ENCODE data around the gene LRP5. TPM values are rescaled to one million over a fixed set of nuclear protein-coding genes. Genes with fewer than 3 reads are reported as not detected.

The LRP5 gene
- total and polyA plus RNA-seq, 9 of the 15 experiments (the other 6 are each of a cell fraction or from before 2014, with no cell fraction given): 0.48 to 44.2 (median 13.5) TPM

DNA sequence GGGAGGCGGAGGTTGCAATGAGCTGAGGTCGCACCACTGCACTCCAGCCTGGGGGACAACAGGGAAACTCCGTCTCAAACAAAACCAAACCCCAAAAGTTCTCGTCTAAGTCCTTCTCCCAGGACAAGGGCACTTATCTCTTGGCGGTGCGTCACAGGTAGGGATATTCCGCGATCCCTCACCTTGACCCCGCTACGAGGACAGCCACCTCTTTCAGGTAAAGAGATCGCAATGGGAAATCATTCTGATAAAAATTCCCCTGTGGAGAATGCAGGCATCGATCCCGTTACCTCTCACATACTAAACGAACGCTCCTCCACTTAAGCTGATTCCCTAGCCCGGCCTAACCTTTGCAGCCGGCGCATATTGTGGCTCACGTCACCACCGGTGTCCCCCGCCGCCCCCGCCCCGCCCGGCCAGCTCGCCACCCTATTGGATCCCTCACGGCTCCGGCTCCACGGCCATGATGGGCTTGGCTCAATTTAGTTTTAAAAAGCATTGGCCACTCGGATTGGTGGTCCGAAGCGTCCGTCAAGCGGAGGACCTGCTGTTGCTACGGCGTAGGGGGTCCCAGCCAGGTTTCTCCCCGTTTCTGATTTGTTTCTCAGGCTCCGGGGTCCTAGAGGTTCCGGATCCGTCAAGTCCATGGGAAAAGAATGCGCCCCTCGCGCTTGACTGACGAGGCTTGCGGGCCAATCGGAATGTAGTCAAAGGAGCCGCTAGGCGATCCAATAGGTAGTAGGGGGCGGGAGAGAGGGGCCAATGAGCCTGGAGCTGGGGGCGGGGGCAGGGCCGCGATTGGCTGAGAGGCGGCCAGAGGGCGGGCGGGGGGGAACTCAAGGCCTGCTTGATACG is 147.7 kb downstream of the LRP5 start (continued):
- TF ChIP-seq JUND (IDR thresholded peaks at IDR 0.05; ENCODE audit: borderline replicate concordance, low read depth, low read length) (peak; percentile 62; the same call in 1 of the 2 replicates), JUND (tag; IDR thresholded peaks at IDR 0.05; ENCODE audit: borderline replicate concordance, low read depth, low read length) (peak; percentile 50; the same call in 1 of the 3 replicates), ZNF780A (CRISPR knock-in tag; IDR thresholded peaks at IDR 0.05) (peak; percentile 85), HNRNPLL (IDR thresholded peaks at IDR 0.05; ENCODE audit: low read depth, low read length, poor library complexity, severe bottlenecking) (no peak), KLF10 (CRISPR knock-in tag; IDR thresholded peaks at IDR 0.05) (peak; percentile 91), DNMT1 (IDR thresholded peaks at IDR 0.05) (no peak), RAD21 (CRISPR knock-in tag; conservative IDR thresholded peaks at IDR 0.05 in 1 of 2, IDR thresholded peaks at IDR 0.05 in 1 of 2) (no peak), TBL1XR1 (IDR thresholded peaks at IDR 0.05; ENCODE audit: low read length in 2 of 2) (peak; percentile 24 to 98; a peak in 2 of 4 replicates), ZFP36 (IDR thresholded peaks at IDR 0.05; ENCODE audit: low read depth, low read length, partially characterized antibody) (peak; percentile 19), CBX8 (IDR thresholded peaks at IDR 0.05; ENCODE audit: borderline replicate concordance, extremely low read depth, low read depth, low read length, poor library complexity, severe bottlenecking) (no peak), SMAD2 (IDR thresholded peaks at IDR 0.05; ENCODE audit: low read depth, low read length) (no peak), TEAD2 (tag; IDR thresholded peaks at IDR 0.05) (0 out of 2 replicates have a peak, but pooled peaks have one; percentile 33), PTRF (tag; IDR thresholded peaks at IDR 0.05) (no peak), RBFOX2 (IDR thresholded peaks at IDR 0.05; ENCODE audit: low read depth, low read length) (peak; percentile 25; the same call in 1 of the 2 replicates)
- TF ChIP-seq, protein P1, sequence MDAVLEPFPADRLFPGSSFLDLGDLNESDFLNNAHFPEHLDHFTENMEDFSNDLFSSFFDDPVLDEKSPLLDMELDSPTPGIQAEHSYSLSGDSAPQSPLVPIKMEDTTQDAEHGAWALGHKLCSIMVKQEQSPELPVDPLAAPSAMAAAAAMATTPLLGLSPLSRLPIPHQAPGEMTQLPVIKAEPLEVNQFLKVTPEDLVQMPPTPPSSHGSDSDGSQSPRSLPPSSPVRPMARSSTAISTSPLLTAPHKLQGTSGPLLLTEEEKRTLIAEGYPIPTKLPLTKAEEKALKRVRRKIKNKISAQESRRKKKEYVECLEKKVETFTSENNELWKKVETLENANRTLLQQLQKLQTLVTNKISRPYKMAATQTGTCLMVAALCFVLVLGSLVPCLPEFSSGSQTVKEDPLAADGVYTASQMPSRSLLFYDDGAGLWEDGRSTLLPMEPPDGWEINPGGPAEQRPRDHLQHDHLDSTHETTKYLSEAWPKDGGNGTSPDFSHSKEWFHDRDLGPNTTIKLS (IDR thresholded peaks at IDR 0.05; ENCODE audit: borderline replicate concordance, low read depth): no peak
- TF ChIP-seq, protein P2, sequence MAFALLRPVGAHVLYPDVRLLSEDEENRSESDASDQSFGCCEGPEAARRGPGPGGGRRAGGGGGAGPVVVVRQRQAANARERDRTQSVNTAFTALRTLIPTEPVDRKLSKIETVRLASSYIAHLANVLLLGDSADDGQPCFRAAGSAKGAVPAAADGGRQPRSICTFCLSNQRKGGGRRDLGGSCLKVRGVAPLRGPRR (CRISPR knock-in tag; IDR thresholded peaks at IDR 0.05): no peak
- TF ChIP-seq, protein P3, sequence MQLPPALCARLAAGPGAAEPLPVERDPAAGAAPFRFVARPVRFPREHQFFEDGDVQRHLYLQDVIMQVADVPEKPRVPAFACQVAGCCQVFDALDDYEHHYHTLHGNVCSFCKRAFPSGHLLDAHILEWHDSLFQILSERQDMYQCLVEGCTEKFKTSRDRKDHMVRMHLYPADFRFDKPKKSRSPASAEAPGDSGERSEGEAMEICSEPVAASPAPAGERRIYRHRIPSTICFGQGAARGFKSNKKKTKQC (CRISPR knock-in tag; IDR thresholded peaks at IDR 0.05): peak; percentile 88; the same call in 1 of the 2 replicates
- TF ChIP-seq, protein P4, sequence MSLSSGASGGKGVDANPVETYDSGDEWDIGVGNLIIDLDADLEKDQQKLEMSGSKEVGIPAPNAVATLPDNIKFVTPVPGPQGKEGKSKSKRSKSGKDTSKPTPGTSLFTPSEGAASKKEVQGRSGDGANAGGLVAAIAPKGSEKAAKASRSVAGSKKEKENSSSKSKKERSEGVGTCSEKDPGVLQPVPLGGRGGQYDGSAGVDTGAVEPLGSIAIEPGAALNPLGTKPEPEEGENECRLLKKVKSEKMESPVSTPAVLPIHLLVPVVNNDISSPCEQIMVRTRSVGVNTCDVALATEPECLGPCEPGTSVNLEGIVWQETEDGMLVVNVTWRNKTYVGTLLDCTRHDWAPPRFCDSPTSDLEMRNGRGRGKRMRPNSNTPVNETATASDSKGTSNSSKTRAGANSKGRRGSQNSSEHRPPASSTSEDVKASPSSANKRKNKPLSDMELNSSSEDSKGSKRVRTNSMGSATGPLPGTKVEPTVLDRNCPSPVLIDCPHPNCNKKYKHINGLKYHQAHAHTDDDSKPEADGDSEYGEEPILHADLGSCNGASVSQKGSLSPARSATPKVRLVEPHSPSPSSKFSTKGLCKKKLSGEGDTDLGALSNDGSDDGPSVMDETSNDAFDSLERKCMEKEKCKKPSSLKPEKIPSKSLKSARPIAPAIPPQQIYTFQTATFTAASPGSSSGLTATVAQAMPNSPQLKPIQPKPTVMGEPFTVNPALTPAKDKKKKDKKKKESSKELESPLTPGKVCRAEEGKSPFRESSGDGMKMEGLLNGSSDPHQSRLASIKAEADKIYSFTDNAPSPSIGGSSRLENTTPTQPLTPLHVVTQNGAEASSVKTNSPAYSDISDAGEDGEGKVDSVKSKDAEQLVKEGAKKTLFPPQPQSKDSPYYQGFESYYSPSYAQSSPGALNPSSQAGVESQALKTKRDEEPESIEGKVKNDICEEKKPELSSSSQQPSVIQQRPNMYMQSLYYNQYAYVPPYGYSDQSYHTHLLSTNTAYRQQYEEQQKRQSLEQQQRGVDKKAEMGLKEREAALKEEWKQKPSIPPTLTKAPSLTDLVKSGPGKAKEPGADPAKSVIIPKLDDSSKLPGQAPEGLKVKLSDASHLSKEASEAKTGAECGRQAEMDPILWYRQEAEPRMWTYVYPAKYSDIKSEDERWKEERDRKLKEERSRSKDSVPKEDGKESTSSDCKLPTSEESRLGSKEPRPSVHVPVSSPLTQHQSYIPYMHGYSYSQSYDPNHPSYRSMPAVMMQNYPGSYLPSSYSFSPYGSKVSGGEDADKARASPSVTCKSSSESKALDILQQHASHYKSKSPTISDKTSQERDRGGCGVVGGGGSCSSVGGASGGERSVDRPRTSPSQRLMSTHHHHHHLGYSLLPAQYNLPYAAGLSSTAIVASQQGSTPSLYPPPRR (CRISPR knock-in tag; IDR thresholded peaks at IDR 0.05; ENCODE audit: borderline replicate concordance): no peak

Data from K562 (cell line).